ENCODE measurements around the gene EML4. TPM values are rescaled to one million over a fixed set of nuclear protein-coding genes. Genes with fewer than 3 reads are reported as not detected.
A peak's percentile ranks its signal among the peaks of the same experiment; 100 is the strongest.

Gene EML4
- total RNA-seq, 2 experiments from 2014 or later, result 72.1 to 74.1 TPM

- Mint-ChIP-seq H3K9me3 (ENCODE audit: low read depth) (no peaks in the 10 kb centered on the region), H3K36me3 (ENCODE audit: low read depth) (peaks cover 16% of the 10 kb centered on the region), H3K27me3 (no peaks in the 10 kb centered on the region), H3K27ac (no peak overlapping the region), H3K4me1 (peaks cover 56% of the 10 kb centered on the region), H3K4me3 (no peak overlapping the region)
- no peak for DNase-seq
- no peak for ATAC-seq
- ChIA-PET CTCF (interaction anchor here (9.0 kb wide), 1 partner anchor 149 kb away, joined by 64 read pairs; no protein-coding TSS in a partner anchor), POLR2A (no interaction called here)
- intact Hi-C loops (cut with DNase I, micrococcal nuclease), result no loop called here
These were observed 75.4 kb downstream of the EML4 start for GRCh38 chr2:42244520-42244919.

- Mint-ChIP-seq H3K4me3 (no peak overlapping the region), H3K9me3 (ENCODE audit: low read depth) (no peaks in the 10 kb centered on the region), H3K27ac (no peak overlapping the region), H3K36me3 (ENCODE audit: low read depth) (peaks cover 19% of the 10 kb centered on the region), H3K4me1 (peaks cover 56% of the 10 kb centered on the region), H3K27me3 (no peaks in the 10 kb centered on the region)
- CTCF ChIA-PET, result interaction anchor here (1.1 kb wide), 1 partner anchor 11 kb away, joined by 4 read pairs; no protein-coding TSS in a partner anchor
- ATAC-seq (no peak), DNase-seq (no peak)
- POLR2A ChIA-PET, result no interaction called here
- intact Hi-C loops (cut with DNase I, micrococcal nuclease), result no loop called here
These were observed 76.2 kb downstream of the EML4 start for GRCh38 chr2:42245396-42245795.

DNA sequence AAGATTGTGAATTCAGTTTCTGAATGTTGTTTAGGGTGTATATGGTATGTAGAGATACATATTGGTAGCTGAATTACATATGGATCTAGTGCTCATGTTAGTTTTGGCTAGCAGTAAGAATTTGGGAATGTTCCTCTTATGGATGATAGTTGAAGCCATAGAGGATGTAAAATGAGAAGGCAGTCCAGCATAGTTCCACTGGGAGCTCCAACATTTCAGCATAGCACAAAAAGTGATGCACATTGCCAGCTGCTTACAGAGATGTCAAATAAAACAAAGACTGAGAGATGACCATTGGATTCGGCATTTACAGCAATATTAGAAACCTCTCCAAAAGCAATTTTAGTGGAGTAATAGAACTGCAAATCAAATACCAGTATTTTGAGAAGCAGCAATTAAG, 77.4 kb downstream of the EML4 start:
- peaks cover 22% of the 10 kb centered on the region for H3K36me3 Mint-ChIP-seq (ENCODE audit: low read depth)
- H3K9me3 Mint-ChIP-seq (ENCODE audit: low read depth), result no peaks in the 10 kb centered on the region
- peaks cover 52% of the 10 kb centered on the region for H3K4me1 Mint-ChIP-seq
- ATAC-seq (no peak), DNase-seq (no peak)
- H3K4me3 Mint-ChIP-seq, result no peak overlapping the region
- H3K27me3 Mint-ChIP-seq, result no peaks in the 10 kb centered on the region
- ChIA-PET CTCF (interaction anchor here (0.5 to 1.4 kb wide), 2 partner anchors 82 to 151 kb away, joined by 3 to 8 read pairs; no protein-coding TSS in a partner anchor), POLR2A (no interaction called here)
- H3K27ac Mint-ChIP-seq, result no peak overlapping the region
- intact Hi-C loops (cut with DNase I, micrococcal nuclease), result no loop called here

GRCh38 chr2:42248846-42249245, 79.7 kb downstream of the EML4 start:
- DNase-seq, result no peak
- Mint-ChIP-seq H3K27me3 (no peaks in the 10 kb centered on the region), H3K27ac (no peak overlapping the region), H3K9me3 (ENCODE audit: low read depth) (no peaks in the 10 kb centered on the region), H3K36me3 (ENCODE audit: low read depth) (peaks cover 27% of the 10 kb centered on the region), H3K4me3 (no peak overlapping the region), H3K4me1 (peaks cover 51% of the 10 kb centered on the region)
- ChIA-PET POLR2A (no interaction called here), CTCF (interaction anchor here (0.6 to 1.8 kb wide), 5 partner anchors 11 to 165 kb away, joined by 3 to 6 read pairs (median 4); no protein-coding TSS in a partner anchor)
- ATAC-seq, result no peak
- intact Hi-C loops (cut with DNase I, micrococcal nuclease), result no loop called here

- H3K27me3 Mint-ChIP-seq, result no peaks in the 10 kb centered on the region
- DNase-seq (no peak), ATAC-seq (no peak)
- H3K4me3 Mint-ChIP-seq, result no peak overlapping the region
- ChIA-PET POLR2A (no interaction called here), CTCF (interaction anchor here (0.6 to 1.8 kb wide), 5 partner anchors 10 to 166 kb away, joined by 3 to 6 read pairs (median 4); no protein-coding TSS in a partner anchor)
- H3K4me1 Mint-ChIP-seq, result peaks cover 54% of the 10 kb centered on the region
- intact Hi-C loops (cut with DNase I, micrococcal nuclease), result no loop called here
- H3K9me3 Mint-ChIP-seq (ENCODE audit: low read depth), result no peaks in the 10 kb centered on the region
- peaks cover 31% of the 10 kb centered on the region for H3K36me3 Mint-ChIP-seq (ENCODE audit: low read depth)
- H3K27ac Mint-ChIP-seq, result no peak overlapping the region
These were observed 80.1 kb downstream of the EML4 start for GRCh38 chr2:42249284-42249683.

- no peaks in the 10 kb centered on the region for H3K27me3 Mint-ChIP-seq
- no peak for ATAC-seq
- peaks cover 55% of the 10 kb centered on the region for H3K4me1 Mint-ChIP-seq
- CTCF ChIA-PET, result interaction anchor here (0.8 to 1.8 kb wide), 4 partner anchors 10 to 166 kb away, joined by 3 to 6 read pairs (median 4); no protein-coding TSS in a partner anchor
- no peak overlapping the region for H3K4me3 Mint-ChIP-seq
- intact Hi-C loops (cut with DNase I, micrococcal nuclease), result no loop called here
- H3K9me3 Mint-ChIP-seq (ENCODE audit: low read depth), result no peaks in the 10 kb centered on the region
- H3K27ac Mint-ChIP-seq, result no peak overlapping the region
- POLR2A ChIA-PET, result no interaction called here
- H3K36me3 Mint-ChIP-seq (ENCODE audit: low read depth), result peaks cover 36% of the 10 kb centered on the region
- no peak for DNase-seq
These were observed 80.7 kb downstream of the EML4 start for GRCh38 chr2:42249887-42250286.

- H3K27ac Mint-ChIP-seq, result no peak overlapping the region
- no peaks in the 10 kb centered on the region for H3K27me3 Mint-ChIP-seq
- CTCF ChIA-PET, result no interaction called here
- POLR2A ChIA-PET, result no interaction called here
- H3K9me3 Mint-ChIP-seq (ENCODE audit: low read depth), result no peaks in the 10 kb centered on the region
- H3K36me3 Mint-ChIP-seq (ENCODE audit: low read depth), result peaks cover 37% of the 10 kb centered on the region
- peaks cover 55% of the 10 kb centered on the region for H3K4me1 Mint-ChIP-seq
- no peak for ATAC-seq
- H3K4me3 Mint-ChIP-seq, result no peak overlapping the region
- no peak for DNase-seq
- intact Hi-C loops (cut with DNase I, micrococcal nuclease), result no loop called here
These were observed 81.8 kb downstream of the EML4 start for GRCh38 chr2:42250925-42251324.

- no peak overlapping the region for H3K27ac Mint-ChIP-seq
- ChIA-PET CTCF (interaction anchor here (0.6 to 1.5 kb wide), 5 partner anchors 10 to 156 kb away, joined by 3 read pairs; no protein-coding TSS in a partner anchor), POLR2A (no interaction called here)
- peak; percentile 72 for ATAC-seq
- intact Hi-C loops (cut with DNase I, micrococcal nuclease), result no loop called here
- no peaks in the 10 kb centered on the region for H3K9me3 Mint-ChIP-seq (ENCODE audit: low read depth)
- peaks cover 27% of the 10 kb centered on the region for H3K36me3 Mint-ChIP-seq (ENCODE audit: low read depth)
- no peak overlapping the region for H3K4me3 Mint-ChIP-seq
- H3K27me3 Mint-ChIP-seq, result no peaks in the 10 kb centered on the region
- H3K4me1 Mint-ChIP-seq, result peaks cover 62% of the 10 kb centered on the region
- peak; percentile 40 for DNase-seq
These were observed 83.3 kb downstream of the EML4 start for GRCh38 chr2:42252464-42252863.

- H3K4me1 Mint-ChIP-seq, result peaks cover 62% of the 10 kb centered on the region
- no peaks in the 10 kb centered on the region for H3K27me3 Mint-ChIP-seq
- ChIA-PET CTCF (interaction anchor here (1.0 kb wide), 1 partner anchor 385 kb away, joined by 3 read pairs; no protein-coding TSS in a partner anchor), POLR2A (no interaction called here)
- intact Hi-C loops (cut with DNase I, micrococcal nuclease), result no loop called here
- no peak overlapping the region for H3K4me3 Mint-ChIP-seq
- H3K36me3 Mint-ChIP-seq (ENCODE audit: low read depth), result peaks cover 31% of the 10 kb centered on the region
- peak overlapping the region; percentile 58 for H3K27ac Mint-ChIP-seq
- no peaks in the 10 kb centered on the region for H3K9me3 Mint-ChIP-seq (ENCODE audit: low read depth)
- no peak for ATAC-seq
- no peak for DNase-seq
These were observed 85.2 kb downstream of the EML4 start for GRCh38 chr2:42254186-42254895.

DNA sequence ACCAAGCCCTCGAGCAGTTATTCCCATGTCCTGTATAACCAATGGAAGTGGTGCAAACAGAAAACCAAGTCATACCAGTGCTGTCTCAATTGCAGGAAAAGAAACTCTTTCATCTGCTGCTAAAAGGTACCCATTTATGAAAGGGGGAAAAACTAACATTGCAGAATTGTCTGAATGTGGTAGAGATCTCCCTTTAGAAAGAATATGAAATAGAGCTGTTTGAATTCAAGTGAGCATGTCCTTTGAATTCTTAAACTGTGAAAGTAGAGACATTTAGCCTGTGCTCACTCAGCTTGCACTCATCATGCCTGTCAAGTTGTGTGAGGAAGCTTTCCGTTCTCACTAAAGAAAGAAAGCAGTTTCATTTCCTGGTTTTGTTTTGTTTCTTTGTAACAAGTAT, 87.4 kb downstream of the EML4 start:
- POLR2A ChIA-PET, result no interaction called here

GRCh38 chr2:42261518-42262195, 92.5 kb downstream of the EML4 start:
- no peak overlapping the region for H3K27ac Mint-ChIP-seq
- DNase-seq (no peak), ATAC-seq (no peak)
- POLR2A ChIA-PET, result no interaction called here
- H3K36me3 Mint-ChIP-seq (ENCODE audit: low read depth), result peaks cover 19% of the 10 kb centered on the region
- H3K4me3 Mint-ChIP-seq, result no peak overlapping the region
- CTCF ChIA-PET, result interaction anchor here (1.4 kb wide), 1 partner anchor 9 kb away, joined by 3 read pairs; no protein-coding TSS in a partner anchor
- intact Hi-C loops (cut with DNase I, micrococcal nuclease), result no loop called here
- peaks cover 14% of the 10 kb centered on the region for H3K4me1 Mint-ChIP-seq
- no peaks in the 10 kb centered on the region for H3K27me3 Mint-ChIP-seq
- H3K9me3 Mint-ChIP-seq (ENCODE audit: low read depth), result no peaks in the 10 kb centered on the region

More for the DNA sequence above, 87.4 kb downstream of the EML4 start:
- intact Hi-C loops (cut with DNase I, micrococcal nuclease), result no loop called here
- Mint-ChIP-seq H3K27ac (peak overlapping the region; percentile 72), H3K4me1 (peaks cover 46% of the 10 kb centered on the region), H3K36me3 (ENCODE audit: low read depth) (peaks cover 28% of the 10 kb centered on the region), H3K4me3 (no peak overlapping the region), H3K27me3 (no peaks in the 10 kb centered on the region), H3K9me3 (ENCODE audit: low read depth) (no peaks in the 10 kb centered on the region)
- CTCF ChIA-PET, result interaction anchor here (0.7 to 0.9 kb wide), 3 partner anchors 59 to 170 kb away, joined by 3 to 5 read pairs (median 3); no protein-coding TSS in a partner anchor
- ATAC-seq (peak; percentile 59), DNase-seq (no peak)
